GM23338 (cell line): Measurements from ENCODE around the gene NXPE3. TPM values are rescaled to one million over a fixed set of nuclear protein-coding genes. Genes with fewer than 3 reads are reported as not detected.

Experiments
- ATAC-seq: fragments of 200-7000 bp; cut with Tn5 transposase; 3 replicates; pipeline ENCODE4 v1.9.1; 2020
- DNase-seq: peaks from one replicate; pipeline ENCODE4 v3.0.0-alpha.2; 2015; ENCODE audit warnings: low spot score
- H2AFZ ChIP-seq: fragments of 200-600 bp; sonication (generic); 2 replicates; pipeline ENCODE4 v1.8.0; 2016; ENCODE audit warnings: antibody characterized with exemption, mild to moderate bottlenecking, moderate library complexity
- H3F3A ChIP-seq: fragments of 200-600 bp; sonication (generic); replicated peaks from 2 replicates; pipeline ENCODE4 v1.8.0; 2017; ENCODE audit warnings: antibody characterized with exemption, mixed run types, low read depth
- H3K27ac ChIP-seq: fragments of 200-600 bp; sonication (generic); 2 replicates; pipeline ENCODE4 v1.6.1; 2016; ENCODE audit warnings: low read depth
- H3K27me3 ChIP-seq: fragments of 200-600 bp; sonication (generic); 2 replicates; pipeline ENCODE4 v1.8.0; 2016; ENCODE audit warnings: mild to moderate bottlenecking, mixed run types, moderate library complexity; ENCODE audit not compliant: insufficient read depth
- H3K36me3 ChIP-seq: fragments of 200-600 bp; sonication (generic); 2 replicates; pipeline ENCODE4 v1.8.0; 2016; ENCODE audit warnings: mild to moderate bottlenecking; ENCODE audit not compliant: insufficient read depth
- H3K4me1 ChIP-seq: fragments of 200-600 bp; sonication (generic); 2 replicates; pipeline ENCODE4 v1.8.0; 2016; ENCODE audit warnings: mild to moderate bottlenecking, moderate library complexity; ENCODE audit not compliant: insufficient read depth
- H3K4me2 ChIP-seq: fragments of 200-600 bp; sonication (generic); 2 replicates; pipeline ENCODE4 v1.7.1; 2017; ENCODE audit warnings: mixed run types
- H3K4me3 ChIP-seq: fragments of 200-600 bp; sonication (generic); 2 replicates; pipeline ENCODE4 v1.6.1; 2016; ENCODE audit warnings: mixed run types
- H3K79me2 ChIP-seq: fragments of 200-600 bp; sonication (generic); replicated peaks from 2 replicates; pipeline ENCODE4 v1.8.0; 2017; ENCODE audit warnings: mild to moderate bottlenecking; ENCODE audit not compliant: insufficient read depth
- H3K9me2 ChIP-seq: fragments of 200-600 bp; sonication (generic); 2 replicates; pipeline ENCODE4 v1.8.0; 2017; ENCODE audit not compliant: insufficient read depth
- H4K20me1 ChIP-seq: fragments of 200-600 bp; sonication (generic); replicated peaks from 2 replicates; pipeline ENCODE4 v1.8.0; 2017; ENCODE audit warnings: mild to moderate bottlenecking; ENCODE audit not compliant: insufficient read depth
- H3K27ac Mint-ChIP-seq: 2 replicates; pipeline ENCODE4 v1.8.0; 2020; ENCODE audit warnings: inconsistent platforms, mild to moderate bottlenecking, moderate library complexity, mixed read lengths
- H3K27me3 Mint-ChIP-seq: 3 replicates; pipeline ENCODE4 v1.8.0; 2022; ENCODE audit warnings: low read depth, mild to moderate bottlenecking, moderate library complexity, mixed read lengths, inconsistent platforms; ENCODE audit not compliant: insufficient read depth, poor library complexity
- H3K36me3 Mint-ChIP-seq: 3 replicates; pipeline ENCODE4 v1.8.0; 2021; ENCODE audit warnings: low read depth, mild to moderate bottlenecking, inconsistent platforms, moderate library complexity, mixed read lengths
- H3K4me1 Mint-ChIP-seq: 3 replicates; pipeline ENCODE4 v1.8.0; 2020; ENCODE audit warnings: mild to moderate bottlenecking, inconsistent platforms, mixed read lengths
- H3K4me3 Mint-ChIP-seq: 3 replicates; pipeline ENCODE4 v1.8.0; 2021; ENCODE audit warnings: moderate library complexity, mild to moderate bottlenecking, inconsistent platforms, mixed read lengths
- H3K9me3 Mint-ChIP-seq: 3 replicates; pipeline ENCODE4 v1.8.0; 2020; ENCODE audit warnings: moderate library complexity, mild to moderate bottlenecking, inconsistent platforms, mixed read lengths
- CREB1 ChIP-seq: fragments of 250-450 bp; sonication (Bioruptor Pico); IDR thresholded peaks from 2 replicates; pipeline ENCODE4 v1.5.0; 2020; ENCODE audit warnings: low read depth, mild to moderate bottlenecking, moderate library complexity
- ETS1 ChIP-seq: IDR thresholded peaks from 2 replicates; pipeline ENCODE4 v1.6.1; 2016; ENCODE audit warnings: antibody characterized with exemption
- EZH2 ChIP-seq: fragments of 200-600 bp; sonication (generic); IDR thresholded peaks from one replicate; pipeline ENCODE4 v1.8.0; 2017; ENCODE audit warnings: antibody characterized with exemption, mild to moderate bottlenecking, low read depth; ENCODE audit not compliant: unreplicated experiment
- EZH2phosphoT487 ChIP-seq: fragments of 200-600 bp; sonication (generic); IDR thresholded peaks from one replicate; pipeline ENCODE4 v1.8.1; 2018; ENCODE audit warnings: antibody characterized with exemption; ENCODE audit not compliant: unreplicated experiment
- JUNB ChIP-seq: IDR thresholded peaks from one replicate; pipeline ENCODE4 v1.6.1; 2016; ENCODE audit warnings: antibody characterized with exemption; ENCODE audit not compliant: unreplicated experiment
- NANOG ChIP-seq: IDR thresholded peaks from 2 replicates; pipeline ENCODE4 v1.6.1; 2016; ENCODE audit warnings: antibody characterized with exemption, borderline replicate concordance
- POLR2AphosphoS5 ChIP-seq: IDR thresholded peaks from 2 replicates; pipeline ENCODE4 v1.6.1; 2016; ENCODE audit warnings: antibody characterized with exemption, low read depth
- STAT1 ChIP-seq: IDR thresholded peaks from one replicate; pipeline ENCODE4 v1.6.1; 2016; ENCODE audit warnings: antibody characterized with exemption; ENCODE audit not compliant: unreplicated experiment
- ZNF114 ChIP-seq: fragments of 250-450 bp; sonication (Bioruptor Pico); IDR thresholded peaks from 2 replicates; pipeline ENCODE4 v1.5.0; 2020; ENCODE audit warnings: mild to moderate bottlenecking, moderate library complexity
- ZNF331 ChIP-seq: fragments of 250-450 bp; sonication (Bioruptor Pico); IDR thresholded peaks from 2 replicates; pipeline ENCODE4 v1.5.0; 2020; ENCODE audit warnings: low read depth, mild to moderate bottlenecking, moderate library complexity
- polyA plus RNA-seq: library from polyadenylated mRNA; unstranded; fragments of >200 nt; fragmentation: Nextera tagmentation; extraction: Ambion mirVana; gene quantifications from 2 replicates; pipeline ENCODE4 v1.2.1, GENCODE V29; 2016
- total RNA-seq: library from RNA; depleted of rRNA; stranded (reverse); fragments of >200 nt; shearing (Covaris generic); gene quantifications from 2 replicates; pipeline ENCODE4 v1.2.3, GENCODE V29; 2014
- TF ChIP-seq, protein P1 (sequence below): IDR thresholded peaks from one replicate; pipeline ENCODE4 v1.6.1; 2018; ENCODE audit warnings: antibody characterized with exemption; ENCODE audit not compliant: unreplicated experiment
- TF ChIP-seq, protein P2 (sequence below), 2 experiments: fragments of 200-600 bp in 1 of 2; sonication (generic) in 1 of 2; conservative IDR thresholded peaks; 2 replicates each; pipeline versions ENCODE4 v1.5.1 to v1.6.1; 2016 to 2017; ENCODE audit warnings: antibody characterized with exemption in 2 of 2, low read depth in 2 of 2, mild to moderate bottlenecking in 2 of 2, moderate library complexity in 1 of 2
- TF ChIP-seq, protein P3 (sequence below): fragments of 250-450 bp; sonication (Bioruptor Pico); IDR thresholded peaks from 2 replicates; pipeline ENCODE4 v1.5.0; 2020; ENCODE audit warnings: mild to moderate bottlenecking, moderate library complexity

NXPE3 gene
- total and polyA plus RNA-seq, 2 experiments from 2014 or later: 13.3 to 20.8 TPM

DNA sequence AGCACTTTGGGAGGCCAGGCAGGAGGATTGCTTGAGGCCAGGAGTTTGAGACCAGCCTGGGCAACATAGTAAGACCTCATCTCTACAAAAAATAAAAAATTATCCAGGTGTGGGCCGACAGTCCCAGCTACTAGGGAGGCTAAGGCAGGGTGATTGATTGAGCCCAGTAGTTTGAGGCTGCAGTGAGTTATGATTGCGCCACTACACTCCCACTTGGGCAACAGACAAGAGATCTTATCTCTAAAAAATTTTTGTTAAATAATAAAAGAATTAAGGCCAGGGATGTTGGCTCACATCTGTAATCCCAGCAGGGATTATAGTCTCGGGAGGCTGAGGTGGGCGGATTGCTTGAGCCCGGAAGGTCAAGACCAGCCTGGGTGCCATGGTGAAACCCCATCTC is 44.5 kb downstream of the NXPE3 start:
- Histone ChIP-seq H3K36me3 (peaks cover 3% of the 10 kb centered on the region; the same call in 1 of the 2 replicates), H4K20me1 (no peaks in the 10 kb centered on the region), H3K27ac (no peak overlapping the region), H3K4me3 (no peak overlapping the region), H3K27me3 (no peaks in the 10 kb centered on the region), H3F3A (no peaks in the 10 kb centered on the region), H3K4me1 (peaks cover 5% of the 10 kb centered on the region), H2AFZ (no peak overlapping the region), H3K9me2 (no peaks in the 10 kb centered on the region), H3K4me2 (no peak overlapping the region), H3K79me2 (peaks cover 1% of the 10 kb centered on the region; the same call in 1 of the 2 replicates)
- no peak overlapping the region for H3K27ac Mint-ChIP-seq
- H3K36me3 Mint-ChIP-seq: 0 out of 3 replicates have a peak, but pooled peaks cover 6% of the 10 kb centered on the region
- no peak overlapping the region for H3K4me3 Mint-ChIP-seq
- H3K4me1 Mint-ChIP-seq: peaks cover 10% of the 10 kb centered on the region
- H3K9me3 Mint-ChIP-seq: no peaks in the 10 kb centered on the region
- DNase-seq (no peak), ATAC-seq (no peak)
- H3K27me3 Mint-ChIP-seq: peaks cover 3% of the 10 kb centered on the region
- TF ChIP-seq, protein P1, sequence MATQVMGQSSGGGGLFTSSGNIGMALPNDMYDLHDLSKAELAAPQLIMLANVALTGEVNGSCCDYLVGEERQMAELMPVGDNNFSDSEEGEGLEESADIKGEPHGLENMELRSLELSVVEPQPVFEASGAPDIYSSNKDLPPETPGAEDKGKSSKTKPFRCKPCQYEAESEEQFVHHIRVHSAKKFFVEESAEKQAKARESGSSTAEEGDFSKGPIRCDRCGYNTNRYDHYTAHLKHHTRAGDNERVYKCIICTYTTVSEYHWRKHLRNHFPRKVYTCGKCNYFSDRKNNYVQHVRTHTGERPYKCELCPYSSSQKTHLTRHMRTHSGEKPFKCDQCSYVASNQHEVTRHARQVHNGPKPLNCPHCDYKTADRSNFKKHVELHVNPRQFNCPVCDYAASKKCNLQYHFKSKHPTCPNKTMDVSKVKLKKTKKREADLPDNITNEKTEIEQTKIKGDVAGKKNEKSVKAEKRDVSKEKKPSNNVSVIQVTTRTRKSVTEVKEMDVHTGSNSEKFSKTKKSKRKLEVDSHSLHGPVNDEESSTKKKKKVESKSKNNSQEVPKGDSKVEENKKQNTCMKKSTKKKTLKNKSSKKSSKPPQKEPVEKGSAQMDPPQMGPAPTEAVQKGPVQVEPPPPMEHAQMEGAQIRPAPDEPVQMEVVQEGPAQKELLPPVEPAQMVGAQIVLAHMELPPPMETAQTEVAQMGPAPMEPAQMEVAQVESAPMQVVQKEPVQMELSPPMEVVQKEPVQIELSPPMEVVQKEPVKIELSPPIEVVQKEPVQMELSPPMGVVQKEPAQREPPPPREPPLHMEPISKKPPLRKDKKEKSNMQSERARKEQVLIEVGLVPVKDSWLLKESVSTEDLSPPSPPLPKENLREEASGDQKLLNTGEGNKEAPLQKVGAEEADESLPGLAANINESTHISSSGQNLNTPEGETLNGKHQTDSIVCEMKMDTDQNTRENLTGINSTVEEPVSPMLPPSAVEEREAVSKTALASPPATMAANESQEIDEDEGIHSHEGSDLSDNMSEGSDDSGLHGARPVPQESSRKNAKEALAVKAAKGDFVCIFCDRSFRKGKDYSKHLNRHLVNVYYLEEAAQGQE: no peak
- TF ChIP-seq EZH2phosphoT487 (no peak), ZNF331 (CRISPR knock-in tag) (no peak), POLR2AphosphoS5 (no peak), EZH2 (no peak), ETS1 (no peak), STAT1 (no peak), ZNF114 (no peak), JUNB (no peak), NANOG (no peak), CREB1 (CRISPR knock-in tag) (no peak)
- TF ChIP-seq, protein P2, sequence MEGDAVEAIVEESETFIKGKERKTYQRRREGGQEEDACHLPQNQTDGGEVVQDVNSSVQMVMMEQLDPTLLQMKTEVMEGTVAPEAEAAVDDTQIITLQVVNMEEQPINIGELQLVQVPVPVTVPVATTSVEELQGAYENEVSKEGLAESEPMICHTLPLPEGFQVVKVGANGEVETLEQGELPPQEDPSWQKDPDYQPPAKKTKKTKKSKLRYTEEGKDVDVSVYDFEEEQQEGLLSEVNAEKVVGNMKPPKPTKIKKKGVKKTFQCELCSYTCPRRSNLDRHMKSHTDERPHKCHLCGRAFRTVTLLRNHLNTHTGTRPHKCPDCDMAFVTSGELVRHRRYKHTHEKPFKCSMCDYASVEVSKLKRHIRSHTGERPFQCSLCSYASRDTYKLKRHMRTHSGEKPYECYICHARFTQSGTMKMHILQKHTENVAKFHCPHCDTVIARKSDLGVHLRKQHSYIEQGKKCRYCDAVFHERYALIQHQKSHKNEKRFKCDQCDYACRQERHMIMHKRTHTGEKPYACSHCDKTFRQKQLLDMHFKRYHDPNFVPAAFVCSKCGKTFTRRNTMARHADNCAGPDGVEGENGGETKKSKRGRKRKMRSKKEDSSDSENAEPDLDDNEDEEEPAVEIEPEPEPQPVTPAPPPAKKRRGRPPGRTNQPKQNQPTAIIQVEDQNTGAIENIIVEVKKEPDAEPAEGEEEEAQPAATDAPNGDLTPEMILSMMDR (conservative IDR thresholded peaks at IDR 0.05; ENCODE audit: low read depth in 2 of 2): no peak
- TF ChIP-seq, protein P3, sequence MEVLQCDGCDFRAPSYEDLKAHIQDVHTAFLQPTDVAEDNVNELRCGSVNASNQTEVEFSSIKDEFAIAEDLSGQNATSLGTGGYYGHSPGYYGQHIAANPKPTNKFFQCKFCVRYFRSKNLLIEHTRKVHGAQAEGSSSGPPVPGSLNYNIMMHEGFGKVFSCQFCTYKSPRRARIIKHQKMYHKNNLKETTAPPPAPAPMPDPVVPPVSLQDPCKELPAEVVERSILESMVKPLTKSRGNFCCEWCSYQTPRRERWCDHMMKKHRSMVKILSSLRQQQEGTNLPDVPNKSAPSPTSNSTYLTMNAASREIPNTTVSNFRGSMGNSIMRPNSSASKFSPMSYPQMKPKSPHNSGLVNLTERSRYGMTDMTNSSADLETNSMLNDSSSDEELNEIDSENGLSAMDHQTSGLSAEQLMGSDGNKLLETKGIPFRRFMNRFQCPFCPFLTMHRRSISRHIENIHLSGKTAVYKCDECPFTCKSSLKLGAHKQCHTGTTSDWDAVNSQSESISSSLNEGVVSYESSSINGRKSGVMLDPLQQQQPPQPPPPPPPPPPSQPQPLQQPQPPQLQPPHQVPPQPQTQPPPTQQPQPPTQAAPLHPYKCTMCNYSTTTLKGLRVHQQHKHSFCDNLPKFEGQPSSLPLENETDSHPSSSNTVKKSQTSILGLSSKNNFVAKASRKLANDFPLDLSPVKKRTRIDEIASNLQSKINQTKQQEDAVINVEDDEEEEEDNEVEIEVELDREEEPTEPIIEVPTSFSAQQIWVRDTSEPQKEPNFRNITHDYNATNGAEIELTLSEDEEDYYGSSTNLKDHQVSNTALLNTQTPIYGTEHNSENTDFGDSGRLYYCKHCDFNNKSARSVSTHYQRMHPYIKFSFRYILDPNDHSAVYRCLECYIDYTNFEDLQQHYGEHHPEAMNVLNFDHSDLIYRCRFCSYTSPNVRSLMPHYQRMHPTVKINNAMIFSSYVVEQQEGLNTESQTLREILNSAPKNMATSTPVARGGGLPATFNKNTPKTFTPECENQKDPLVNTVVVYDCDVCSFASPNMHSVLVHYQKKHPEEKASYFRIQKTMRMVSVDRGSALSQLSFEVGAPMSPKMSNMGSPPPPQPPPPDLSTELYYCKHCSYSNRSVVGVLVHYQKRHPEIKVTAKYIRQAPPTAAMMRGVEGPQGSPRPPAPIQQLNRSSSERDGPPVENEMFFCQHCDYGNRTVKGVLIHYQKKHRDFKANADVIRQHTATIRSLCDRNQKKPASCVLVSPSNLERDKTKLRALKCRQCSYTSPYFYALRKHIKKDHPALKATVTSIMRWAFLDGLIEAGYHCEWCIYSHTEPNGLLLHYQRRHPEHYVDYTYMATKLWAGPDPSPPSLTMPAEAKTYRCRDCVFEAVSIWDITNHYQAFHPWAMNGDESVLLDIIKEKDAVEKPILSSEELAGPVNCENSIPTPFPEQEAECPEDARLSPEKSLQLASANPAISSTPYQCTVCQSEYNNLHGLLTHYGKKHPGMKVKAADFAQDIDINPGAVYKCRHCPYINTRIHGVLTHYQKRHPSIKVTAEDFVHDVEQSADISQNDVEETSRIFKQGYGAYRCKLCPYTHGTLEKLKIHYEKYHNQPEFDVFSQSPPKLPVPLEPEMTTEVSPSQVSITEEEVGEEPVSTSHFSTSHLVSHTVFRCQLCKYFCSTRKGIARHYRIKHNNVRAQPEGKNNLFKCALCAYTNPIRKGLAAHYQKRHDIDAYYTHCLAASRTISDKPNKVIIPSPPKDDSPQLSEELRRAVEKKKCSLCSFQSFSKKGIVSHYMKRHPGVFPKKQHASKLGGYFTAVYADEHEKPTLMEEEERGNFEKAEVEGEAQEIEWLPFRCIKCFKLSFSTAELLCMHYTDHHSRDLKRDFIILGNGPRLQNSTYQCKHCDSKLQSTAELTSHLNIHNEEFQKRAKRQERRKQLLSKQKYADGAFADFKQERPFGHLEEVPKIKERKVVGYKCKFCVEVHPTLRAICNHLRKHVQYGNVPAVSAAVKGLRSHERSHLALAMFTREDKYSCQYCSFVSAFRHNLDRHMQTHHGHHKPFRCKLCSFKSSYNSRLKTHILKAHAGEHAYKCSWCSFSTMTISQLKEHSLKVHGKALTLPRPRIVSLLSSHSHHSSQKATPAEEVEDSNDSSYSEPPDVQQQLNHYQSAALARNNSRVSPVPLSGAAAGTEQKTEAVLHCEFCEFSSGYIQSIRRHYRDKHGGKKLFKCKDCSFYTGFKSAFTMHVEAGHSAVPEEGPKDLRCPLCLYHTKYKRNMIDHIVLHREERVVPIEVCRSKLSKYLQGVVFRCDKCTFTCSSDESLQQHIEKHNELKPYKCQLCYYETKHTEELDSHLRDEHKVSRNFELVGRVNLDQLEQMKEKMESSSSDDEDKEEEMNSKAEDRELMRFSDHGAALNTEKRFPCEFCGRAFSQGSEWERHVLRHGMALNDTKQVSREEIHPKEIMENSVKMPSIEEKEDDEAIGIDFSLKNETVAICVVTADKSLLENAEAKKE (CRISPR knock-in tag): no peak
